ENCODE measurements around the gene FNDC8.
"Not testable (repeated sequence)": the region's sequence is repeated elsewhere in the genome, so short reads cannot be mapped to it uniquely, and the experiment has no call there.

FNDC8 gene

DNA sequence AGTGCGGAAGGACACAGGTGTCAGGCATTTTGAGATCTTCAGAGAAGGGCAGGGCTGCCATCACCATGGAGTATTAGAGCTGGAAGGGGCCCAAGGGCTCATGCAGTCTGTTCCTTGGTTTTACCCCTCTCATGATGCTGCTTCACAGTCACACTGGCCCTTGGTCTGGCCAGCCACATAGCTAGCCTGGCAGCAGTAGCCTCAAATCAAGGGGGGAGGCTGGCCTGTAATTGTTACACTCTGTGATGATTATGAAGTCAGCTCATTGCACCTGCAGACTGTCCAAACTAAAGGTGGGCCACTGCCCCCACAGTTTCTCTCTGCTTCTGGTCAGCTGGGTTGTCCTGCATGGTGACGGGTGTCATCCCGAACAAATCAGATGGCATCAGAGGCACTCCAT lies at the start of gene FNDC8:
Gene FNDC8, plus strand, starts transcription at position 301 of the 400 bp plus-strand sequence. Its CDS starts 79 bp downstream, at position 380.
- no peak for DNase-seq

DNA sequence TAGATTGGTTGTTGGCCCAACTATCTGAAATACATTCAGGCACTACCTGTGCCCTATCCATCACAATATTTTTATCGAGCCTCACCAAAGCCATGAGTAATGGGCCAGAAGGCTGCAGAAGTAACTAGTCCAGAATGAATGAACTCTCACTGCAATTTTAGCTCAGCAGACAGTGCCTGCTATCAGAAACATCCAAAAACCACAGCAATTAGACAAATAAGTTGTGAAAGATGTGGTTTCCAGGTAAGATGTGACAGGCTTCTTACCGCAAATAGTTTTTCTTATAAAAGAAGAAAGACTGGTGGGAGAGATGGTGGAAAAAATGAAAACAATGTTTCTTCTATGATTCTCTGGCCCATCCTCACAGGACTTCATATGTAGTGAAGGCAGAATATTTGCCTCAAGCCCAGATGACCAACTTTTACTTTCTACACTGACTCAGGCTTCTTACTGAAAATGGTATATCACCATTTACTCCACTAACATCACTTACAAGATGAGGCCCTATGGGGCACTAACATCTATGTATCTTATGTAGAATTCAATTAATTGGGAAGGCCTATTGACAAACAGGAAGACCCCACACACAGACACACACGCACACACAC lies 48.1 kb upstream of the FNDC8 start:
- peak in 1 of 2 donors; percentile 49 for DNase-seq

- DNase-seq: peak in 1 of 2 donors; percentile 38
Measured at GRCh38 chr17:35073991-35074627, 47.3 kb upstream of the FNDC8 start.

DNA sequence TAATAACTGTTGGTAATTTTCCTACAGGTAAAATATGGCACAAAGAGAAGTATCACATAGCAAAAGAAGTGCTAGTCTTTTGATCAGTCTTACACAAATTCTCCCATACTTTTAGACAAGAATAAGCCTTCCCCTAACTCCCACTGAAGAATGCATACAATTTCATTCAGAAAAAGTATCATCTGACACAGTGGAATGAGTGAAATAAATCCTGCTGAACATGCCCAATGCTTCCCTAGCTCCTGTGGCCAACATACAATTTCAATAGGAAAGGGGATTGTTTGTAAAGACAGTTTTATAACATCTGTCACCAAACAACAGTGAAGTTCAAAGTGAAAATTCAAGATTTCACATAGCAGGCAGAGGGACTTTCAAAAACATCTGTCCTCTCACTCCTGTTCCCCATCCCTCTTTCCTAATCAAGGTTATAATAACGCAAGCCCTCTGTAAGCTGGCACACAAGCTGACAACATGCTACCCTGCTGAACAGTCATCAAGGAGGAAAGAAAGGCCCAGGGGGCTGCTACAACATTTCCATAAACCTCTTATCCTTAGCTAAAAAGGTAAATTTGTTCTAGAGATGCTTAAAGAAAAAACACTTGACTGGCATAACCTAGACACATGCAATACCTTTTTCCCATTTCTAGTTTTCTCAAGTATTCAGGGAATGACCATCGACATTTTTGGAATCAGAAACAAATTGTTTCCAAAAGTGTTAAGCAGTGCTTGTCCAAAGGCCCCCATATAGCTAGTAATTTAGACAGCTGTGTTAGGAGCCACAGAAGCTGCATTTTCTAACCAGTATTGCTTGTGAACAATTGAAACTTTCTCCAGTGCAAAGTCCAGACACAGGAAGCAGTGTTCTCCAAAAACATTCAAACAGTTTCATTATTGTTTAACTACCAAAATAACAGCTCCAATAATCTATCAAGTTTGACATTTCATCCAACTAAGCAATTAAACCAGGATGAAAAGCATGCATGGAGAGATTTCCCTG lies 46.4 kb upstream of the FNDC8 start:
- DNase-seq: no peak

DNA sequence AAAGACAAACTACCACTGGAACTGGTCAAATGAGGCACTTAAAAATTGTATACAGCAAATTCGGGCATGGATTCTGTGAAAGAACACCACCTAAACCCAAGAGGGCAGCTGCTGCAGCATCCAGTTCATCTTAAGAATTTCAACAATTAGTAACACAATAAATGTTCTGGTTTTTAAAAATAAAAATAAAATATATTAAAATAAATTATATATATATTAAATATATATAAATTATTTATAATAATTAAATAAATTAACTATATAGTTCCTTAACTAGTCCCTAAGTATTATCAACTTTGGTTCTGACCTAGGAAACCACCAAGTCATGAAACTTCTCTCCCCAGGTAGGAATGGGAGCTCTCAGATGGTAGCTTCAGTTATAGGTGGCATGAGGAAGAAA lies 44.5 kb upstream of the FNDC8 start:
- no peak for DNase-seq

DNA sequence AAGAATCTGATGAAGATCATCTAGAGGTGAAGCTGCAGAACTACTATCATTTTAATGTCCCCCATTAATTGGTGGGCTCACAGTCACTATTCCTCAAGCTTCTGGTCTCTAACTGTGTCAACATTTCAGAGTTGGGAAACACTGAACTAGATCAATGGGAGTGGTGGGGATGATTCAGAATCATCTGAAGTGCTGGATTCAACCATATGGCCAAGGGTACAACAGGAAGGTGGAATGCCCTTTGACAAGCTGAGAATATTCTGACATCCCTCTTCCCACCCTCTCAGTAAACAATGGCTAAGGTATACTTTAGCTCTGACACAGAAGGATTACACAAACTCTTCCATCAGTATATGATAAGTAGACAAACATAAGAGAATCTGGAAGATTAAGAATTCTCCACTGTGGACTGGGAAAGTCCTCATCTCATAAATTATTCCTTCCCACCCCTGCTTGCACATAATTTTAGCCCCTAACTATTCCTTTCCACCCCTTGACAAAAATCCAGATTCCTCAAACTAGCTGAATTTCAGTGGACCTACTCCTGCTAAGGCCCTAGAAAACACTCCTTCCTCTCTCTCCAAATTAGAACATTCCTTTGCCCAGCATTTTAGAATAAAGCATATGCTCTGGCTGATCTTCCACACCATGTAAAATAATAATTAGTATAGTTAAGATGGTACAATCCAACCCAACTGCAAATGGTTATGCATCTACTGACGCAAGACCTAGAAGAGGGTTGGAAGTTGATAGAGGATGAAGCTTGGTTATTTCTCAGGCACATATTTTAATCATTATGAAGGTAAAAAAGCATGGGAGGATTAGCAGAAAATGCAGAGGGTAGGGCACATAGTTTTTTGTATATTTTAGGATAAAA lies 41.6 kb upstream of the FNDC8 start:
- DNase-seq: no peak

DNA sequence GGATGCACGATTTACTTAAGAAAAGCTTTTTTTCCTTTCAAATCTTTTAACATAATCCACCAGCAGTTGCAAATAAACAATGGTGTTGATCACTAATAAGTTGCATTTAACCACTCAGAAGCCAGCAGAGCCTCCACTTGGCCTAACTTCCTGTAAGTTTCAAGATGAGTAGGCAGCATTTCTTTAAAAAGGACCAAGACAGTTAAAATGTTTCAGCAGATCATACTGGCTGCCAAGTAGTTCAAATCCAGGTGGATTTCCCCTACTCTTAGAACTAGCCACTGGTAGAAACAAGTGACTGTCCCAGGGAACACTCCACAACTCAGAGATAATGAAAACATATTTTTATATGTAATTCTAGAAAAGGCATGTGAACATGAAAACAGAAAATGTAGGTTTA lies 40.9 kb upstream of the FNDC8 start:
- DNase-seq: no peak

GRCh38 chr17:35081638-35082037 lies 39.8 kb upstream of the FNDC8 start:
- no peak for DNase-seq

DNA sequence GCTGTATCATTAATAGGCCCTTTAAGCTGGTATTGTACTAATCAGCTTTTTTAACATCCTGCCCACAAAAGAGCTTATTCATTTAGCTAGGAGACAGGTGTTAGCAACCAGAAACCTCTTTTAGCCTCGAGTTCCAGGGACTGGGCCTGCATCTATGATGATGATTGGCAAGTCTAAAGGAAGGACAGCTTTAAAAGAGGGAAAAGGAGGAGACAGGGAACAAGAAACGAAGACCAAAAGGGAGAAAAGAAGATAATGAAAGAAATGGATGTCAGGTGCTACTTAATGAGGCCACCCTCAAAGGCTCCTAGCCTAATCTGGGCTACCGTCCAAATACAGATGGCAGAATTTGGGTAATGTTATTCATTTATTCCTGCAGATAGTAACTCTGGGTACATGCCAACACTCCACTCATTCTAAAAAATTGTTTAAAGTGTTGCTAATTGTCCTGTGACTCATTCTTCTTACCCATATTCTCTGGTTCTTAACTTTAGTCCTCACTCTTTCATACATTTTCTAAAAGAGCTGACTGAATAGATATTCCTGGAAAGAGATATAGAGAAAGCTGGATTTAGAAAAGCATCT lies 39.2 kb upstream of the FNDC8 start:
- peak in 1 of 2 donors; percentile 33 for DNase-seq

- no peak for DNase-seq
Measured at GRCh38 chr17:35083071-35083470, 38.3 kb upstream of the FNDC8 start.

DNA sequence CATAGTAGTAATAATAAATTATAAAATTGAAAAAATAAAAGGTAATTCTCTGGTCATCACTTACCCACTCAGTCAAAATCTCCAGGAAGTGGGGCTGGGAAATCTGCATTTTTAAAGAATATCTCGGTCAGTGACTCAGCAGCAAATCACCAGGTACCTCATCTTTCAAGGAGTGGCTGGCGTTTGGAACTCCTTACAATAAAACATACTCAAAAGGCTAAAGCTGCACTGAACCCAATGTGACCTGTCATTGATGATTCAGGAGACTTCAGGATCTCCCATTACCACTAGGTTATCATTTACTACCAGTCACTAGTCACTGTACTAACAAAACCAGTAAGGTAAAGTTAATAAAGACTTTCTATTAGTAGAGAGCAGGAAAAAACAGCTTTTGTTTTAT lies 36.4 kb upstream of the FNDC8 start:
- no peak for DNase-seq

DNA sequence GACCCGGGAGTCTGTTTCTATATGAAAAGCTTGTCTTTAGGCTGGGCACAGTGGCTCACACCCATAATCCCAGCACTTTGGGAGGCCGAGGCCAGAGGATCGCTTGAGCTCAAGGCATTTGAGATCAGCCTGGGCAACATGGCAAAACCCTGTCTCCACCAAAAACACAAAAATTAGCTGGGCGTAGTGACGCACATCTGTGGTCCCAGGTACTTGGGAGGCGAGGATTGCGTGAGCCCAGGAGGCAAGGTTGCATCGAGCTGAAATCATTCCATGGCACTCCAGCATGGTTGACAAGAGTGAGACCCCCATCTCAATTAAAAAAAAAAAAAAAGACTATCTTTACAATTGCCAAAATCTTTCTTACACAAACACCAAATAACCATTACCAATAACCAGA lies 35.3 kb upstream of the FNDC8 start:
- no peak for DNase-seq

GRCh38 chr17:35086931-35087573 lies 34.4 kb upstream of the FNDC8 start:
- no peak for DNase-seq

DNA sequence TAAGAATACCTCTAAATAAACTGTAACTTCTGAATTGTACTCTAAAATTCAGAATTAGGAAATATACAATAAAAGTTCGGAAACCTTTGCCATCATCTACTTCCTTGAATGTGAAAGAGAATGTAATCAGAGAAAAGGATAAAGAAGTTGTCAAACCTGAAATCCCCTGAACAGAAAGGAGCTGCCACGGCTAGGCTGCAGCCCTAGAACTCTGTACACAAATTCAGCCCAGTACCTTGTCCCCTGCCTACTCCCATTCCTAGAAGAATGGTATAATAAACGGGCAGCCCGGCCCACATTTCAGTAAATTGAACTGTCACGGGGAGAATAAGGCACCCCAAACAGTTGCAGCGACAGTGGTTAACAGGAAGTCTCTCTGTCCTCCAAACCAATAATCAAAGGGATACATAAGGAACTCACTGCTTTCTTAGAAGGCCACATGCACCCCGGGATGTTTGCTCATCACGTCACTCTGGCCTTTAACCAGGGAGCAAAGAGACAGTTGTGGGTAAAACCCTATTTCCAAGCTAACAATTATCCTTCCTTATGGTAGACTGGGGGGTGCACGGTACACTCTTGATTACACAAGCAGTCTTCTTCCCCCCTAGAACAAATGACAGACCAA lies 33.6 kb upstream of the FNDC8 start:
- DNase-seq: peak; percentile 17 to 51

GRCh38 chr17:35088356-35088880 lies 33.0 kb upstream of the FNDC8 start:
- peak in 1 of 2 donors; percentile 47 for DNase-seq

DNA sequence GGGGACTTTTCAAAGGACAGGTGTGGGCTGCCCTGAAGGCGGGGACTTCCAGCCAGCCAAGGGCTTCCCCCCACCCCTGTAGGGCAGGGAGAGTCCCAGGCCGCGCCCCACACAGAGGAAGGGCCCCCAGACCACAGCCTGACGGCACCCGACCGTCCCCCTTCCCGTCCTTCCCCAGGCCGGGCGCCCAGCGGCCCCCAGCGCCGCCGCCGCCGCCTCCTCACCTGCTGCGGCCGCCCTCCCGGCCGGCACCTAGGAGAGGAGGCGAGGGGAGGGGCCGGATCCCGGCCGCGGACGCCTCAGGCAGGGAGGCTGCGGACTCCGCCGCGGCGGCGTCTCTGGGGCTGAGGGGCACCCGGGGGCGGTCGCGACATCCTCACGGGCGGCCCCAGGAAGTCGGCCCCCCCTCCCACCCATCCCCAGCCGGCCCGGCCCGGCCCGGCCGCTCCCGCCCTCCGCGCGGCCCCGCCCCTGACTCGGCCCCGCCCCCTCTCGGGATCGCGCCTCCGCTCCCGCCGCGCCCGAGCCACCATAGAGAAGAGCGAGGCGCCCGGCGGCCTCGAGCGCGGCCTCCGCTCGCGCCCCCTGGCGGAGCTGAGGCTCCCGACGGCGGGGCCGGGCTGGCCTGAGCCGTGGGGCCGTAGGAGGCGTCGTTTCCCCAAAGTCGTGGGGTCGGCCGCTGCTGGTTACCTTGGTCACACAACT lies 32.4 kb upstream of the FNDC8 start:
- peak; percentile 90 to 93 for DNase-seq

GRCh38 chr17:35089586-35090296 lies 31.7 kb upstream of the FNDC8 start:
- DNase-seq: no peak

- DNase-seq: not testable (repeated sequence)
Measured at GRCh38 chr17:35090707-35091106, 30.7 kb upstream of the FNDC8 start.

DNA sequence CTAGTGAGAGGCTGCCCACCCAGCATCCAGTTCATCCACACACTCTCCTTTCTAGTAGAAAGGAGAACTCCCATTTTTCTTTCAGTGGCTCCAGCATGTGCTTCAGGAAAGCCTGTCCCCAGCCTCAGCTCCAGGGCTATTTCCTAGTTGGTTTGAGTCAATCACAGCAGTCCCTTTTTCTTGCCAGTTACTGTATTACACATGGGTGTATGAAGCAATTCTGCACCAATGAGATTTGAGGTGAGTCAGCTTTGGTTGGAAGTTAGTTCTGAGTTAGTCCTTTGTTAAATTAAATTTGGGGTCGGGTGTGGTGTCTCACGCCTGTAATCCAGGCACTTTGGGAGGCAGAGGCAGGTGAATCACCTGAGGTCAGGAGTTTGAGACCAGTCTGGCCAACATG lies 26.5 kb upstream of the FNDC8 start:
- DNase-seq: no peak

DNA sequence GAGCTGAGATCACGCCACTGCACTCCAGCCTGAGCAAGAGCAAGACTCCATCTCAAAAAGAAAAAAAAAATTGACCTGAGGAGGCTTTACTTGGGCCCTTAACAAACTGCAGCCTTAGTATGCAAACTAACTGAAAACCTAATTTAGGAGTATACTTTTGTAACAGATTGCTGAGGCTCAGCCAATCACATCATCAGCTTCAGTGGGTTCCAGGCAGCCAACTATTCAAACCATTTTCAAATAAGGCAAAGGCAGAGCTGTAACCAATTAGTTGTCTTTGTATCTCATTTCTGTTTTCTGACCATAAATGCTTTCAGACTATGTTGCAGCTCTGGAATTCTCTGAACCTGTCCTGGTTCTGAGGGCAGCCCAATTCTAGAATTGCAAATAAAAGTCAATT lies 25.7 kb upstream of the FNDC8 start:
- no peak for DNase-seq
